OCI-LY7 (cell line): ENCODE results near the gene HAPLN2. TPM values are rescaled to one million over a fixed set of nuclear protein-coding genes. Genes with fewer than 3 reads are reported as not detected.

ENCODE experiments used
- BruUV-seq: library from RNA; stranded (reverse); fragments of 400-500 nt; replicated peaks from 2 replicates; lab custom pipeline; 2021; lab: Mats Ljungman, UMichigan
- CTCF ChIA-PET: fragments of 300-600 bp; sonication (Branson Sonifier 250); formaldehyde crosslinking; loops from one replicate; lab custom pipeline; 2022; ENCODE audit warnings: antibody characterized with exemption; ENCODE audit not compliant: unreplicated experiment; lab: Charles Lee
- POLR2A ChIA-PET: fragments of 300-600 bp; sonication (Branson Sonifier 250); formaldehyde crosslinking; loops from one replicate; lab custom pipeline; 2022; ENCODE audit warnings: antibody characterized with exemption; lab: Charles Lee
- DNase-seq: peaks from one replicate; pipeline ENCODE4 v3.0.0-alpha.2; 2015; ENCODE audit warnings: low spot score
- H2AFZ ChIP-seq: fragments of 200-600 bp; sonication (generic), shearing (Covaris generic); 2 replicates; pipeline ENCODE4 v1.6.1; 2014; ENCODE audit warnings: mild to moderate bottlenecking, antibody characterized with exemption, low read length, moderate library complexity
- H3K27ac ChIP-seq: fragments of 200-600 bp; sonication (generic); 2 replicates; pipeline ENCODE4 v1.5.1; 2014; ENCODE audit warnings: mixed run types, low read depth, mild to moderate bottlenecking, moderate library complexity, low read length, inconsistent platforms; ENCODE audit not compliant: poor library complexity, severe bottlenecking
- H3K36me3 ChIP-seq: fragments of 200-600 bp; sonication (generic); 2 replicates; pipeline ENCODE4 v1.6.1; 2014; ENCODE audit warnings: mild to moderate bottlenecking, antibody characterized with exemption, low read length, moderate library complexity, mixed read lengths; ENCODE audit not compliant: insufficient read depth
- H3K4me1 ChIP-seq: fragments of 200-600 bp; sonication (generic); 2 replicates; pipeline ENCODE4 v1.5.1; 2014; ENCODE audit warnings: mild to moderate bottlenecking, low read length; ENCODE audit not compliant: insufficient read depth, poor library complexity, severe bottlenecking
- H3K4me2 ChIP-seq: fragments of 200-600 bp; sonication (generic); 2 replicates; pipeline ENCODE4 v1.6.1; 2014; ENCODE audit warnings: mild to moderate bottlenecking, low read length
- H3K4me3 ChIP-seq: fragments of 200-600 bp; sonication (generic); 2 replicates; pipeline ENCODE4 v1.5.1; 2014; ENCODE audit warnings: mild to moderate bottlenecking, low read depth, low read length; ENCODE audit not compliant: poor library complexity, severe bottlenecking
- H3K79me2 ChIP-seq: fragments of 200-600 bp; sonication (generic); 2 replicates; pipeline ENCODE4 v1.6.1; 2016; ENCODE audit warnings: low read depth, mild to moderate bottlenecking, low read length, moderate library complexity, mixed read lengths; ENCODE audit not compliant: insufficient read depth
- H3K9me2 ChIP-seq: fragments of 200-600 bp; sonication (generic); 2 replicates; pipeline ENCODE4 v1.6.1; 2016; ENCODE audit warnings: mild to moderate bottlenecking, low read length, mixed read lengths; ENCODE audit not compliant: insufficient read depth
- H3K9me3 ChIP-seq: fragments of 200-600 bp; sonication (generic); 2 replicates; pipeline ENCODE4 v1.6.1; 2014; ENCODE audit warnings: mild to moderate bottlenecking, mixed run types, low read length, mixed read lengths
- H4K20me1 ChIP-seq: fragments of 200-600 bp; sonication (generic); 2 replicates; pipeline ENCODE4 v1.6.1; 2014; ENCODE audit warnings: mild to moderate bottlenecking, antibody characterized with exemption, low read length, moderate library complexity, mixed read lengths; ENCODE audit not compliant: insufficient read depth
- CTCF ChIP-seq: fragments of 200-600 bp; sonication (generic); conservative IDR thresholded peaks from 2 replicates; pipeline ENCODE4 v1.5.1; 2014; ENCODE audit warnings: mild to moderate bottlenecking, antibody characterized with exemption, low read length, moderate library complexity, mixed read lengths
- EZH2phosphoT487 ChIP-seq: fragments of 200-600 bp; sonication (generic); IDR thresholded peaks from 2 replicates; pipeline ENCODE4 v1.6.1; 2018; ENCODE audit warnings: low read depth, borderline replicate concordance, mild to moderate bottlenecking, mixed run types, antibody characterized with exemption, low read length, moderate library complexity, mixed read lengths
- intact Hi-C: fragments of 100-400 bp; cut with micrococcal nuclease; formaldehyde crosslinking; loops from one replicate; pipeline ENCODE4 v1.10.0; 2022; ENCODE audit not compliant: unreplicated experiment
- total RNA-seq, 2 experiments: library from RNA; depleted of rRNA in 1 of 2; stranded (reverse); fragments of >200 nt in 1 of 2; shearing (Covaris generic) in 1 of 2; gene quantifications; 2 replicates each; pipeline ENCODE4 v1.2.3, GENCODE V29; 2014 to 2022

The HAPLN2 gene
- total RNA-seq, 2 experiments from 2014 or later = 0.41 to 1.1 TPM

- no TSS peak for BruUV-seq
- Histone ChIP-seq H3K27ac (no peak overlapping the region), H3K9me3 (no peaks in the 10 kb centered on the region), H2AFZ (no peak overlapping the region), H3K36me3 (peaks cover 59% of the 10 kb centered on the region), H3K79me2 (peaks cover 40% of the 10 kb centered on the region), H3K4me2 (peak overlapping the region; percentile 91), H3K4me1 (peaks cover 26% of the 10 kb centered on the region), H4K20me1 (no peaks in the 10 kb centered on the region), H3K4me3 (no peak overlapping the region), H3K9me2 (no peaks in the 10 kb centered on the region)
- CTCF ChIA-PET = interaction anchor here (0.5 to 0.6 kb wide), 2 partner anchors 10 to 25 kb away, joined by 3 read pairs; no protein-coding TSS in a partner anchor
- no peak for TF ChIP-seq CTCF
- TF ChIP-seq EZH2phosphoT487 = no peak
- intact Hi-C loops = no loop called here
- POLR2A ChIA-PET = interaction anchor here (0.5 to 4.7 kb wide), 4 partner anchors 7 to 213 kb away, joined by 3 to 27 read pairs (median 4); partner anchors contain the start of genes MEF2D and NAXE
- no peak for DNase-seq
These were observed 20.3 kb upstream of the HAPLN2 start for GRCh38 chr1:156598731-156599432.

GRCh38 chr1:156599811-156600210, 19.4 kb upstream of the HAPLN2 start:
- H3K36me3 ChIP-seq = peaks cover 50% of the 10 kb centered on the region
- CTCF ChIA-PET = interaction anchor here (0.6 to 1.2 kb wide), 3 partner anchors 9 to 126 kb away, joined by 3 read pairs; partner anchors contain the start of gene NAXE
- H3K9me3 ChIP-seq = no peaks in the 10 kb centered on the region
- H3K27ac ChIP-seq = peak overlapping the region; percentile 69
- TF ChIP-seq CTCF (peak; percentile 62), EZH2phosphoT487 (no peak)
- BruUV-seq = no TSS peak
- no peaks in the 10 kb centered on the region for H4K20me1 ChIP-seq
- peaks cover 26% of the 10 kb centered on the region for H3K4me1 ChIP-seq
- H3K9me2 ChIP-seq = no peaks in the 10 kb centered on the region
- H3K4me2 ChIP-seq = peak overlapping the region; percentile 91
- peak overlapping the region; percentile 78 for H3K4me3 ChIP-seq
- intact Hi-C loops = no loop called here
- H2AFZ ChIP-seq = no peak overlapping the region
- POLR2A ChIA-PET = interaction anchor here (0.7 to 4.7 kb wide), 6 partner anchors 8 to 731 kb away, joined by 3 to 27 read pairs (median 4); partner anchors contain the start of genes MEF2D and NAXE
- peaks cover 40% of the 10 kb centered on the region for H3K79me2 ChIP-seq
- DNase-seq = peak; percentile 77
